Endothelial cell of umbilical vein (primary cell): ENCODE data around the gene NUB1. TPM values are rescaled to one million over a fixed set of nuclear protein-coding genes. Genes with fewer than 3 reads are reported as not detected.

ENCODE experiments used
- BruUV-seq: library from RNA; stranded (reverse); fragments of 400-500 nt; replicated peaks from 2 replicates; lab custom pipeline; 2021; lab: Mats Ljungman, UMichigan
- CTCF ChIA-PET: fragments of 300-600, 350-600 bp; sonication (Branson Sonifier 250); formaldehyde crosslinking; loops from one replicate; lab custom pipeline; 2021; ENCODE audit warnings: antibody characterized with exemption, inconsistent platforms; lab: Charles Lee
- POLR2A ChIA-PET: fragments of 300-600, 350-600 bp; sonication (Branson Sonifier 250); formaldehyde crosslinking; loops from one replicate; lab custom pipeline; 2021; ENCODE audit warnings: antibody characterized with exemption, inconsistent platforms; lab: Charles Lee
- DNase-seq: peaks from one replicate; pipeline ENCODE4 v3.0.0-alpha.2; 2011; ENCODE audit warnings: low read depth, low spot score
- FAIRE-seq: peaks from 2 replicates; lab custom pipeline; 2011; peaks lifted over from hg19 to GRCh38; lab: Jason Lieb, UNC
- H2AFZ ChIP-seq: 2 replicates; pipeline ENCODE4 v1.6.0; 2012; ENCODE audit warnings: low read depth, low read length, control low read depth, inconsistent platforms
- H3K27ac ChIP-seq: 2 replicates; pipeline ENCODE4 v1.5.1; 2011; ENCODE audit warnings: low read depth, mild to moderate bottlenecking, control low read depth, low read length, moderate library complexity; ENCODE audit not compliant: insufficient read depth
- H3K27me3 ChIP-seq, 2 experiments: 2 replicates each; pipeline versions ENCODE4 v1.6.0 to v1.6.1; 2011; ENCODE audit warnings: low read length in 2 of 2, mixed read lengths in 1 of 2; ENCODE audit not compliant: control insufficient read depth in 2 of 2, insufficient read depth in 2 of 2
- H3K36me3 ChIP-seq, 2 experiments: 2 replicates in 1 of 2; 3 replicates in 1 of 2; pipeline ENCODE4 v1.5.1; 2011; ENCODE audit warnings: low read length in 2 of 2, mild to moderate bottlenecking in 1 of 2, moderate library complexity in 1 of 2; ENCODE audit not compliant: control insufficient read depth in 2 of 2, insufficient read depth in 2 of 2; ENCODE audit errors: extremely low read depth in 1 of 2
- H3K4me1 ChIP-seq: 3 replicates; pipeline ENCODE4 v1.5.1; 2011; ENCODE audit warnings: mild to moderate bottlenecking, low read length; ENCODE audit not compliant: control insufficient read depth, insufficient read depth; ENCODE audit errors: extremely low read depth
- H3K4me2 ChIP-seq: 2 replicates; pipeline ENCODE4 v1.6.1; 2011; ENCODE audit warnings: low read length, control low read depth, mixed read lengths; ENCODE audit not compliant: insufficient read depth
- H3K4me3 ChIP-seq, 3 experiments: fragments of 200-600 bp in 1 of 3; sonication (generic), shearing (Covaris generic) in 1 of 3; replicated peaks in 1 of 3; 2 replicates each; pipeline ENCODE4 v1.5.1; 2011 to 2016; ENCODE audit warnings: control low read depth in 3 of 3, low read length in 3 of 3, mild to moderate bottlenecking in 2 of 3, inconsistent platforms in 1 of 3, low read depth in 1 of 3, moderate library complexity in 1 of 3; ENCODE audit not compliant: insufficient read depth in 1 of 3
- H3K79me2 ChIP-seq: 2 replicates; pipeline ENCODE4 v1.6.0; 2012; ENCODE audit warnings: low read length, inconsistent platforms; ENCODE audit not compliant: control insufficient read depth, insufficient read depth
- H3K9ac ChIP-seq: replicated peaks from 2 replicates; pipeline ENCODE3; 2011; ENCODE audit warnings: low read length, control low read depth; ENCODE audit not compliant: insufficient read depth; ENCODE audit errors: extremely low read depth
- H3K9me1 ChIP-seq: replicated peaks from 3 replicates; pipeline ENCODE4 v1.6.0; 2011; ENCODE audit warnings: mild to moderate bottlenecking, low read length; ENCODE audit not compliant: control insufficient read depth, insufficient read depth; ENCODE audit errors: extremely low read depth
- H3K9me3 ChIP-seq: replicated peaks from 2 replicates; pipeline ENCODE4 v1.5.1; 2012; ENCODE audit warnings: low read length, inconsistent platforms; ENCODE audit not compliant: control insufficient read depth, insufficient read depth
- H4K20me1 ChIP-seq: replicated peaks from 2 replicates; pipeline ENCODE3; 2011; ENCODE audit warnings: mild to moderate bottlenecking, low read length; ENCODE audit not compliant: control insufficient read depth, insufficient read depth; ENCODE audit errors: extremely low read depth
- CTCF ChIP-seq, 2 donors: IDR thresholded peaks; 1 replicate in 1 of 2; 2 replicates in 1 of 2; pipeline ENCODE4 v1.5.1; 2011; ENCODE audit warnings: low read length in 2 of 2, mild to moderate bottlenecking in 2 of 2, moderate library complexity in 2 of 2, control low read depth in 1 of 2, inconsistent platforms in 1 of 2, low read depth in 1 of 2; ENCODE audit not compliant: insufficient read depth in 1 of 2; ENCODE audit errors: extremely low read depth in 1 of 2
- EZH2 ChIP-seq: IDR thresholded peaks from 2 replicates; pipeline ENCODE4 v1.6.1; 2012; ENCODE audit warnings: borderline replicate concordance, low read depth, mild to moderate bottlenecking, moderate library complexity, low read length, inconsistent platforms; ENCODE audit not compliant: severe bottlenecking
- GATA2 ChIP-seq: IDR thresholded peaks from 2 replicates; pipeline ENCODE4 v1.7.0; 2011; ENCODE audit warnings: low read depth, mild to moderate bottlenecking, moderate library complexity, mixed read lengths, low read length; ENCODE audit not compliant: insufficient read length, insufficient read depth
- JUN ChIP-seq: IDR thresholded peaks from 2 replicates; pipeline ENCODE4 v1.6.1; 2011; ENCODE audit warnings: borderline replicate concordance, low read depth; ENCODE audit not compliant: insufficient read length, insufficient read depth
- MAX ChIP-seq: IDR thresholded peaks from 2 replicates; pipeline ENCODE4 v1.6.1; 2011; ENCODE audit not compliant: insufficient read depth, insufficient read length
- MYC ChIP-seq: IDR thresholded peaks from one replicate; pipeline ENCODE4 v1.6.1; 2011; ENCODE audit warnings: mild to moderate bottlenecking, low read depth, low read length
- POLR2A ChIP-seq: IDR thresholded peaks from 2 replicates; pipeline ENCODE4 v1.6.1; 2012; ENCODE audit warnings: low read depth, mild to moderate bottlenecking, control low read depth, low read length
- POLR2AphosphoS5 ChIP-seq: IDR thresholded peaks from 2 replicates; pipeline ENCODE4 v1.6.1; 2012; ENCODE audit warnings: low read depth, mild to moderate bottlenecking, control low read depth, low read length, moderate library complexity; ENCODE audit not compliant: insufficient read depth
- dilution Hi-C: fragments of 300-500 bp; cut with MboI; formaldehyde crosslinking; loops from one replicate; pipeline ENCODE4 v1.15.0; 2019; ENCODE audit warnings: low sequenced_read_pairs; ENCODE audit not compliant: extremely low pct_ligation_motif_present
- intact Hi-C: fragments of 100-400 bp; cut with micrococcal nuclease; formaldehyde crosslinking; loops from one replicate; pipeline ENCODE4 v1.10.0; 2022
- polyA plus RNA-seq, 4 experiments: library from polyadenylated mRNA; depleted of rRNA in 3 of 4; stranded (reverse) in 3 of 4; unstranded in 1 of 4; fragments of >200 nt; gene quantifications; 2 replicates each; pipeline versions ENCODE4 v1.2.1 to v1.2.3, GENCODE V29; 2011 to 2012; ENCODE audit warnings: missing spikeins in 1 of 4
- total RNA-seq: library from RNA; stranded (reverse); gene quantifications from 2 replicates; pipeline ENCODE4 v1.2.3, GENCODE V29; 2021

The NUB1 gene
- total and polyA plus RNA-seq, 2 donors (not counting 3 experiments of a cell fraction or from before 2014, with no cell fraction given): 28.0 to 46.2 TPM

- no peak overlapping the region for H3K4me3 ChIP-seq
- intact Hi-C loops (no loop called here), dilution Hi-C loops (no loop called here)
- no peak overlapping the region for H3K4me2 ChIP-seq
- CTCF ChIA-PET: interaction anchor here (1.0 to 4.4 kb wide), 6 partner anchors 9 to 445 kb away, joined by 3 to 92 read pairs (median 28); no protein-coding TSS in a partner anchor
- no peak overlapping the region for H2AFZ ChIP-seq
- FAIRE-seq (no peak), DNase-seq (no peak)
- no TSS peak for BruUV-seq
- peaks cover 0 to 5% of the 10 kb centered on the region in 2 experiments for H3K27me3 ChIP-seq
- no peaks in the 10 kb centered on the region for H3K4me1 ChIP-seq
- H3K36me3 ChIP-seq: no peaks in the 10 kb centered on the region
- H4K20me1 ChIP-seq: no peaks in the 10 kb centered on the region
- no peak for TF ChIP-seq MYC
- TF ChIP-seq POLR2AphosphoS5: no peak
- TF ChIP-seq GATA2: no peak
- TF ChIP-seq POLR2A: no peak
- TF ChIP-seq CTCF (IDR thresholded peaks at IDR 0.05; ENCODE audit: extremely low read depth in 1 of 2, insufficient read depth in 1 of 2, low read depth in 1 of 2, low read length in 2 of 2): no peak
- TF ChIP-seq MAX: no peak
- TF ChIP-seq JUN: no peak
- TF ChIP-seq EZH2: no peak
- no peaks in the 10 kb centered on the region for H3K9me1 ChIP-seq
- H3K9me3 ChIP-seq: no peaks in the 10 kb centered on the region
- POLR2A ChIA-PET: no interaction called here
- no peaks in the 10 kb centered on the region for H3K79me2 ChIP-seq
- no peak overlapping the region for H3K9ac ChIP-seq
- H3K27ac ChIP-seq: no peak overlapping the region
Measured at GRCh38 chr7:151313857-151314256, 27.8 kb upstream of the NUB1 start.
